Suprapubic skin (tissue), 3 donors: ENCODE measurements around the gene PPM1M.

Source experiments
- POLR2A ChIP-seq, 2 donors: fragments of 450-650 bp; IDR thresholded peaks; one replicate each; pipeline ENCODE4 v1.6.1; 2017; ENCODE audit warnings: antibody characterized with exemption in 2 of 2, mild to moderate bottlenecking in 2 of 2, moderate library complexity in 2 of 2
- TF ChIP-seq, protein P1 (sequence below), 2 donors: fragments of 200-600 bp in 1 of 2; fragments of 450-650 bp in 1 of 2; sonication (generic) in 1 of 2; IDR thresholded peaks; one replicate each; pipeline ENCODE4 v1.5.1; 2016 to 2019; ENCODE audit warnings: antibody characterized with exemption in 2 of 2, mild to moderate bottlenecking in 1 of 2, moderate library complexity in 1 of 2

DNA sequence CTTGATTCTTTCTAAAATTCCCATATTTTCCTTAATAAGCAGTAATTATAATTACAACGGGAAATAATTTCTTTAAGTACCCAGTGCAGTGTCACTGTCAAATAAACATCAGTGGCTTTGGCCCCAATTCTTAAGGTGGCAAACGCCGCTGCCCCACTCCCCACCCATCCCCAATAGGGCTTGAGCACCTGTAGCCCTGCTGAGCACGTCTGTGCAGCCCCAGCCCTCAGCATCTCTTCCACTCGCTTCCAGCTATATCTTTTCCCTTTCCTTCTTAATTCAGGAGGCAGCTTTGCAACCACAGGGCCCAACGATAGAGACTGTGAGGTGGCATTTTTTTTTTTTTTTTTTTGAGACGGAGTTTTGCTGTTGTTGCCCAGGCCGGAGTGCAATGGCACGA, 9.0 kb downstream of the PPM1M start:
- TF ChIP-seq, protein P1, sequence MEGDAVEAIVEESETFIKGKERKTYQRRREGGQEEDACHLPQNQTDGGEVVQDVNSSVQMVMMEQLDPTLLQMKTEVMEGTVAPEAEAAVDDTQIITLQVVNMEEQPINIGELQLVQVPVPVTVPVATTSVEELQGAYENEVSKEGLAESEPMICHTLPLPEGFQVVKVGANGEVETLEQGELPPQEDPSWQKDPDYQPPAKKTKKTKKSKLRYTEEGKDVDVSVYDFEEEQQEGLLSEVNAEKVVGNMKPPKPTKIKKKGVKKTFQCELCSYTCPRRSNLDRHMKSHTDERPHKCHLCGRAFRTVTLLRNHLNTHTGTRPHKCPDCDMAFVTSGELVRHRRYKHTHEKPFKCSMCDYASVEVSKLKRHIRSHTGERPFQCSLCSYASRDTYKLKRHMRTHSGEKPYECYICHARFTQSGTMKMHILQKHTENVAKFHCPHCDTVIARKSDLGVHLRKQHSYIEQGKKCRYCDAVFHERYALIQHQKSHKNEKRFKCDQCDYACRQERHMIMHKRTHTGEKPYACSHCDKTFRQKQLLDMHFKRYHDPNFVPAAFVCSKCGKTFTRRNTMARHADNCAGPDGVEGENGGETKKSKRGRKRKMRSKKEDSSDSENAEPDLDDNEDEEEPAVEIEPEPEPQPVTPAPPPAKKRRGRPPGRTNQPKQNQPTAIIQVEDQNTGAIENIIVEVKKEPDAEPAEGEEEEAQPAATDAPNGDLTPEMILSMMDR (IDR thresholded peaks at IDR 0.05), result no peak
- no peak for TF ChIP-seq POLR2A (IDR thresholded peaks at IDR 0.05)
